Measurements from ENCODE around the gene TMEM87B. TPM values are rescaled to one million over a fixed set of nuclear protein-coding genes. Genes with fewer than 3 reads are reported as not detected.

Gene TMEM87B
- total and polyA plus RNA-seq, 2 experiments from 2014 or later, result 32.1 to 42.4 TPM

DNA sequence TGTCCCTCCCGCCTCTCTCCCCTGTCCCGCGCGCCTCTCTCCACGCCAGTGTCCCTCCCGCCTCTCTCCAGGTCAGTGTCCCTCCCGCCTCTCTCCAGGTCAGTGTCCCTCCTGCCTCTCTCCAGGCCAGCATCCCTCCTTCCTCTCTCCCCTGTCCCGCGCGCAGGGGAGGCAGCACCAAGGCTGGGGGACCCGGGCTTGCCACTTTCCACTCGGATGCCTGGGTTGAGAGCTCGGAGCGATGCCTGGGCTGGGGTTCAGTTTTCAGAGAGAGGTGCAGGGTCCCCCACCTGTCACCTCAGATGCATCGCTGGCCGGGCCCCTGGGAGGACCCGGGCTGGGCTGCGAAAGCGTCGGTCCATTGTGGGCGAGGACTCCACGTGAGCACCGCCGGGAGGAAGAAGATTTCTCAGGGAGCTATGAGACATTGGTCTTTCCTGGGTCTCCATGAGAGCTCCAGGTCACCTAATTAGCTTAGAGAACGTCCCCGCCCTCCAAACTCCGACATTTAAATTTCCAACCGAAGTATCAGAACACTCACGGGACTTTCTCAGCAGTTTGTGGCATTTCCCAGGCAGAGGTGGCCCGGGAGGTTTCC is 85.2 kb downstream of the TMEM87B start:
- in situ Hi-C loops (cut with MboI), result no loop called here
- 0 out of 2 replicates have a peak, but pooled peaks cover 7% of the 10 kb centered on the region for H3F3A ChIP-seq (ENCODE audit: insufficient read depth)
- no peaks in the 10 kb centered on the region for H3K36me3 ChIP-seq (ENCODE audit: low read depth)
- no peak overlapping the region for H3K4me2 ChIP-seq (ENCODE audit: unreplicated experiment)
- H3K27ac ChIP-seq, result no peak overlapping the region
- H3K9ac ChIP-seq, result no peak overlapping the region
- H3K79me2 ChIP-seq (ENCODE audit: insufficient read depth), result no peaks in the 10 kb centered on the region
- H3K4me3 ChIP-seq, result no peak overlapping the region
- 37 to 42% methylated on average over 24 to 30 of the region's 30 CpGs for WGBS, 2 experiments (ENCODE audit: low coverage in 1 of 2, low lambda C conversion rate in 2 of 2, missing lambda C conversion rate in 2 of 2)
- H3K9me3 ChIP-seq (ENCODE audit: low read depth), result no peaks in the 10 kb centered on the region
- no peaks in the 10 kb centered on the region for H3K9me2 ChIP-seq (ENCODE audit: insufficient read depth)
- H2AFZ ChIP-seq, result 0 out of 2 replicates have a peak overlapping the region, but pooled peaks have one; percentile 29
- peaks cover 15% of the 10 kb centered on the region; the same call in 1 of the 2 replicates for H3K4me1 ChIP-seq (ENCODE audit: insufficient read depth)
- no peak for DNase-seq
- TF ChIP-seq EZH2phosphoT487 (IDR thresholded peaks at IDR 0.05; ENCODE audit: insufficient read depth, low read depth) (no peak), EZH2 (IDR thresholded peaks at IDR 0.05; ENCODE audit: insufficient read depth, poor library complexity, severe bottlenecking) (no peak)
- H3K27me3 ChIP-seq (replicated peaks; ENCODE audit: insufficient read depth), result no peaks in the 10 kb centered on the region
- H4K20me1 ChIP-seq (ENCODE audit: insufficient read depth), result no peaks in the 10 kb centered on the region

DNA sequence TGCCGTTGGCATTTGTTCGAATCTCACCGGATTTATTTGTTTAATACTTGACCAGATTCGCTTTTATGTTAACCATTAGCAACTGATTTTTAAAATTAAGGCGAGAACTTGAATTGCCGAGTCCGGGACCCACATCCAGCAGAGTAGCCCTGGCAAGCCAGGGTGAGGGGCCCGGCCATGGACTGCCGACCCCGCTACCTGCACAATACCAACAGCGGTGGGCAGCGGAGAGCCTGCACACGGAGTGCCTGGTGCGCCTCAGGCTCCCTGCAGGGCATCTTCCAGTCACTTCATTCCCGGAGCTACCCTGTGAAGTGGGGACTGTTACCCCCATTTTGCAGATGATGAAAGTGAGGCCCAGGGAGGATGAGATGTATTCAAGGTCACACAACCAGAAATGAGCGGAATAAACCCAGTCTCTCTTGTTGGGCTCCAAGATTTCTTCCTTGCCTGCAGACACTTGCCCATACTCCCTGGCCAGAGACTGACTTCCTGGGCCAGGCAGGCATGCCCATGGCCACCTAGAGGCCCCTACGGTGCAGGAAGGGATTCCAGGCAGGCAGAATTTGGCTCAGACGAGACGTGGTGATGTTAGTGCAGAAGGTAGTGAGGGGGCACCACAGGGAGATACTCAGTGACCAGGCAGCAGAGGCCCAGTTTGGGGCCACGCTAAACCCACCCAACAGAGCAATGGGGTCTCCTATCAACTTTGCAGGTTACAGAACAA is 86.0 kb downstream of the TMEM87B start:
- Histone ChIP-seq H4K20me1 (ENCODE audit: insufficient read depth) (no peaks in the 10 kb centered on the region), H3K36me3 (ENCODE audit: low read depth) (no peaks in the 10 kb centered on the region), H3K27me3 (replicated peaks; ENCODE audit: insufficient read depth) (no peaks in the 10 kb centered on the region), H3K4me1 (ENCODE audit: insufficient read depth) (peaks cover 17% of the 10 kb centered on the region; the same call in 1 of the 2 replicates), H3K4me3 (no peak overlapping the region), H3K4me2 (ENCODE audit: unreplicated experiment) (no peak overlapping the region), H3K27ac (no peak overlapping the region), H3F3A (ENCODE audit: insufficient read depth) (0 out of 2 replicates have a peak, but pooled peaks cover 7% of the 10 kb centered on the region), H2AFZ (no peak overlapping the region), H3K79me2 (ENCODE audit: insufficient read depth) (no peaks in the 10 kb centered on the region), H3K9ac (no peak overlapping the region), H3K9me2 (ENCODE audit: insufficient read depth) (no peaks in the 10 kb centered on the region), H3K9me3 (ENCODE audit: low read depth) (no peaks in the 10 kb centered on the region)
- in situ Hi-C loops (cut with MboI), result no loop called here
- DNase-seq, result no peak
- WGBS, 2 experiments (ENCODE audit: low coverage in 1 of 2, low lambda C conversion rate in 2 of 2, missing lambda C conversion rate in 2 of 2), result 89 to 94% methylated on average over 20 of the region's 20 CpGs
- no peak for TF ChIP-seq EZH2phosphoT487 (IDR thresholded peaks at IDR 0.05; ENCODE audit: insufficient read depth, low read depth)

DNA sequence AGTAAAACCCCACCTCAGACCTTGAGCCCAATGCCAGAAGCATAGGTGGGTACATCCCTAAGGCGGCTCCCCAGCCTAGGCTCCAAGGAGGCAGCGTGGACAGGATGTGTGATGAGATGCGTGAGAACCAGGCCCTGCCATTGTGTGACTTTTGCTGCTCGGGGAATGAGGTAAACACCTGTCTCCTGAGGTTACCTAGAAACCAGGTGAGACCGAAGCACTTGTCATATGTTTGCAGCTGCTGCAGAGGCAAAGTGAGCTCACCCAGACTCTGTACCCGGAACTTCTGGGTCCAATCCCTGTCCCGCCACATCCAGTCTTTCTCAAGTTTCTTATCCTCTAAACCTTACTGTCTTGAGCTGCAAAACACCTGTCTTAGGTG is 86.5 kb downstream of the TMEM87B start:
- Histone ChIP-seq H3K4me1 (ENCODE audit: insufficient read depth) (peaks cover 17% of the 10 kb centered on the region; the same call in 1 of the 2 replicates), H3K9ac (no peak overlapping the region), H3K79me2 (ENCODE audit: insufficient read depth) (no peaks in the 10 kb centered on the region), H4K20me1 (ENCODE audit: insufficient read depth) (no peaks in the 10 kb centered on the region), H3K27me3 (replicated peaks; ENCODE audit: insufficient read depth) (no peaks in the 10 kb centered on the region), H2AFZ (no peak overlapping the region), H3K4me2 (ENCODE audit: unreplicated experiment) (no peak overlapping the region), H3K27ac (no peak overlapping the region), H3K4me3 (no peak overlapping the region), H3K36me3 (ENCODE audit: low read depth) (no peaks in the 10 kb centered on the region), H3K9me2 (ENCODE audit: insufficient read depth) (no peaks in the 10 kb centered on the region), H3F3A (ENCODE audit: insufficient read depth) (peaks cover 10% of the 10 kb centered on the region), H3K9me3 (ENCODE audit: low read depth) (no peaks in the 10 kb centered on the region)
- TF ChIP-seq EZH2 (IDR thresholded peaks at IDR 0.05; ENCODE audit: insufficient read depth, poor library complexity, severe bottlenecking) (no peak), EZH2phosphoT487 (IDR thresholded peaks at IDR 0.05; ENCODE audit: insufficient read depth, low read depth) (no peak)
- WGBS, 2 experiments (ENCODE audit: low coverage in 1 of 2, low lambda C conversion rate in 2 of 2, missing lambda C conversion rate in 2 of 2), result 97 to 99% methylated on average over 7 of the region's 7 CpGs
- no peak for DNase-seq
- in situ Hi-C loops (cut with MboI), result no loop called here

DNA sequence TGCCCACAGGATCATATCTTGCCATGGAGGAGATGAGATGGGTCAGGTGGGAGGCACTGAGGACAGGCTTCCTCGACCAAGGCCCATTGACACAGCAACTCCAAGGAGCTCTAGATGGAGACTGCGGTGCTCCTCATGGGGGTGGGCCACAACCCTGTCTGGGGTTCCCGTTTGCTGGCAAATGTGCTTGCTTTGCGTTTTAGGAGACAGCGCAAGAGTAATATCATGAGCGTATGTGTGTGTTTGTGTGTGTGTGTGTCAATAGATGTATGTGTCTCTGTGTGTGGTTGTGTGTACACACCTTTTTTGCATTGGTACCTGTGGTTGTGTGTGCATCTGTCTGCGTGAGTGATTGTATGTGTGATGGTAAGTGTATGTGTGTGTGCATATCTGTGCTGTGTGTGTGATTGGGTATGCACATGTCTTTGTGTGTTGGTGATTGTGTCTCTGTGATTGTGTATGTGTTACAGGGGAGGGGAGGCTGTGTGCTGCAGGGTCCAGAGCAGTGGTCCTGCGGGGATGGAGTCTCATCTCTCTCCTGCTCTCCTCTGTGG is 87.5 kb downstream of the TMEM87B start:
- Histone ChIP-seq H3K9me2 (ENCODE audit: insufficient read depth) (no peaks in the 10 kb centered on the region), H3K4me3 (no peak overlapping the region), H2AFZ (no peak overlapping the region), H3K4me1 (ENCODE audit: insufficient read depth) (peaks cover 20% of the 10 kb centered on the region; the same call in 1 of the 2 replicates), H3K9me3 (ENCODE audit: low read depth) (no peaks in the 10 kb centered on the region), H3K27me3 (replicated peaks; ENCODE audit: insufficient read depth) (no peaks in the 10 kb centered on the region), H3F3A (ENCODE audit: insufficient read depth) (peaks cover 16% of the 10 kb centered on the region), H3K36me3 (ENCODE audit: low read depth) (no peaks in the 10 kb centered on the region), H3K4me2 (ENCODE audit: unreplicated experiment) (no peak overlapping the region), H3K27ac (no peak overlapping the region), H4K20me1 (ENCODE audit: insufficient read depth) (no peaks in the 10 kb centered on the region), H3K79me2 (ENCODE audit: insufficient read depth) (no peaks in the 10 kb centered on the region), H3K9ac (no peak overlapping the region)
- in situ Hi-C loops (cut with MboI), result no loop called here
- no peak for DNase-seq
- TF ChIP-seq EZH2 (IDR thresholded peaks at IDR 0.05; ENCODE audit: insufficient read depth, poor library complexity, severe bottlenecking), result no peak
- TF ChIP-seq EZH2phosphoT487 (IDR thresholded peaks at IDR 0.05; ENCODE audit: insufficient read depth, low read depth), result no peak
- 95 to 96% methylated on average over 8 of the region's 8 CpGs for WGBS, 2 experiments (ENCODE audit: low coverage in 1 of 2, low lambda C conversion rate in 2 of 2, missing lambda C conversion rate in 2 of 2)

Measured in GM23248 (cell line).